ENCODE data around the gene MRPL42. TPM values are rescaled to one million over a fixed set of nuclear protein-coding genes. Genes with fewer than 3 reads are reported as not detected.
"Not testable (repeated sequence)": the region's sequence is repeated elsewhere in the genome, so short reads cannot be mapped to it uniquely, and the experiment has no call there.

MRPL42 gene
- total RNA-seq, 6 experiments from 2014 or later: 25.8 to 44.5 (median 32.1) TPM

GRCh38 chr12:93430280-93430679 lies 37.0 kb upstream of the MRPL42 start:
- TF ChIP-seq CTCF (IDR thresholded peaks at IDR 0.05) (no peak), POLR2A (IDR thresholded peaks at IDR 0.05) (no peak)
- intact Hi-C loops (cut with DNase I): no loop called here
- peaks cover 0 to 3% (median 0%) of the 10 kb centered on the region in 4 donors for H3K4me1 ChIP-seq
- 90% methylated on average over 4 of the region's 4 CpGs for WGBS (ENCODE audit: insufficient coverage, low coverage, low lambda C conversion rate, missing lambda C conversion rate)
- H3K36me3 ChIP-seq: no peaks in the 10 kb centered on the region
- no peak for ATAC-seq
- H3K27me3 ChIP-seq: no peaks in the 10 kb centered on the region
- H3K27ac ChIP-seq: no peak overlapping the region
- DNase-seq: no peak
- H3K4me3 ChIP-seq: no peak overlapping the region
- H3K9me3 ChIP-seq: no peaks in the 10 kb centered on the region

GRCh38 chr12:93432031-93432430 lies 35.3 kb upstream of the MRPL42 start:
- H3K27me3 ChIP-seq; H3K4me3 ChIP-seq; ATAC-seq; H3K9me3 ChIP-seq; intact Hi-C loops (cut with DNase I); DNase-seq; H3K4me1 ChIP-seq; H3K27ac ChIP-seq; H3K36me3 ChIP-seq: not testable (repeated sequence)
- WGBS (ENCODE audit: insufficient coverage, low coverage, low lambda C conversion rate, missing lambda C conversion rate): 96% methylated on average over 5 of the region's 6 CpGs

GRCh38 chr12:93434256-93434865 lies 33.0 kb upstream of the MRPL42 start:
- no peaks in the 10 kb centered on the region for H3K9me3 ChIP-seq
- no peak for TF ChIP-seq POLR2A (IDR thresholded peaks at IDR 0.05)
- no peak for TF ChIP-seq CTCF (IDR thresholded peaks at IDR 0.05)
- no peaks in the 10 kb centered on the region for H3K27me3 ChIP-seq
- no peaks in the 10 kb centered on the region for H3K36me3 ChIP-seq
- no peak for ATAC-seq
- H3K27ac ChIP-seq: no peak overlapping the region
- no peak for DNase-seq
- WGBS (ENCODE audit: insufficient coverage, low coverage, low lambda C conversion rate, missing lambda C conversion rate): 72% methylated on average over 5 of the region's 5 CpGs
- intact Hi-C loops (cut with DNase I): no loop called here
- H3K4me3 ChIP-seq: no peak overlapping the region
- peaks cover 0 to 4% (median under 1%) of the 10 kb centered on the region in 4 donors for H3K4me1 ChIP-seq

- no peaks in the 10 kb centered on the region for H3K9me3 ChIP-seq
- WGBS (ENCODE audit: insufficient coverage, low coverage, low lambda C conversion rate, missing lambda C conversion rate): 49% methylated on average over 3 of the region's 3 CpGs
- no peak for TF ChIP-seq CTCF (IDR thresholded peaks at IDR 0.05)
- no peak for TF ChIP-seq POLR2A (IDR thresholded peaks at IDR 0.05)
- no peaks in the 10 kb centered on the region for H3K36me3 ChIP-seq
- intact Hi-C loops (cut with DNase I): no loop called here
- no peaks in the 10 kb centered on the region for H3K27me3 ChIP-seq
- DNase-seq (no peak), ATAC-seq (no peak)
- H3K27ac ChIP-seq: no peak overlapping the region
- peaks cover 0 to 13% (median 6%) of the 10 kb centered on the region in 4 donors for H3K4me1 ChIP-seq
- H3K4me3 ChIP-seq: no peak overlapping the region
These were observed 28.9 kb upstream of the MRPL42 start for GRCh38 chr12:93438266-93439050.
